Measurements from ENCODE around the gene SIN3B. TPM values are rescaled to one million over a fixed set of nuclear protein-coding genes. Genes with fewer than 3 reads are reported as not detected.

The SIN3B gene
- total and polyA plus RNA-seq, 9 of the 15 experiments (the other 6 are each of a cell fraction or from before 2014, with no cell fraction given): 0.51 to 34.2 (median 14.3) TPM

GRCh38 chr19:16889883-16890460, 60.8 kb downstream of the SIN3B start (continued):
- TF ChIP-seq PRDM10 (IDR thresholded peaks at IDR 0.05; ENCODE audit: partially characterized antibody) (no peak), RFX5 (IDR thresholded peaks at IDR 0.05; ENCODE audit: low read depth, low read length) (no peak), MLLT1 (IDR thresholded peaks at IDR 0.05) (peak in 1 of 2 experiments; percentile 78; a peak in 2 of 4 replicates), NFE2L1 (tag; IDR thresholded peaks at IDR 0.05; ENCODE audit: borderline replicate concordance, low read depth) (no peak), GABPB2 (CRISPR knock-in tag; conservative IDR thresholded peaks at IDR 0.05) (no peak), ZNF668 (CRISPR knock-in tag; IDR thresholded peaks at IDR 0.05) (no peak), HSF4 (CRISPR knock-in tag; IDR thresholded peaks at IDR 0.05; ENCODE audit: borderline replicate concordance) (no peak), ZNF121 (CRISPR knock-in tag; conservative IDR thresholded peaks at IDR 0.05) (no peak), ZBED1 (IDR thresholded peaks at IDR 0.05) (no peak), KDM1A (IDR thresholded peaks at IDR 0.05) (no peak), DPF2 (IDR thresholded peaks at IDR 0.05) (no peak), CGGBP1 (CRISPR knock-in tag; IDR thresholded peaks at IDR 0.05) (no peak), HNRNPH1 (optimal IDR thresholded peaks at IDR 0.05; ENCODE audit: low read depth, low read length) (no peak), RUNX1 (IDR thresholded peaks at IDR 0.05; ENCODE audit: low read depth) (no peak), GABPB1 (CRISPR knock-in tag; IDR thresholded peaks at IDR 0.05) (peak; percentile 80), PHTF2 (CRISPR knock-in tag; IDR thresholded peaks at IDR 0.05) (no peak), ZSCAN32 (CRISPR knock-in tag; IDR thresholded peaks at IDR 0.05) (0 out of 2 replicates have a peak, but pooled peaks have one; percentile 40), ZNF282 (CRISPR knock-in tag; IDR thresholded peaks at IDR 0.05) (peak; percentile 92), ZNF695 (CRISPR knock-in tag; IDR thresholded peaks at IDR 0.05) (no peak), NCOA4 (IDR thresholded peaks at IDR 0.05; ENCODE audit: partially characterized antibody) (no peak), HNRNPL (IDR thresholded peaks at IDR 0.05; ENCODE audit: low read depth, low read length) (peak; percentile 98), WHSC1 (IDR thresholded peaks at IDR 0.05; ENCODE audit: low read length) (peak; percentile 29), SRSF7 (optimal IDR thresholded peaks at IDR 0.05; ENCODE audit: low read depth, low read length) (no peak), ZBTB7A (IDR thresholded peaks at IDR 0.05; ENCODE audit: borderline replicate concordance, control insufficient read depth, low read depth, low read length) (no peak), IFI16 (CRISPR knock-in tag; IDR thresholded peaks at IDR 0.05) (no peak)
